Panc1 (cell line): ENCODE data around the gene PLBD1. TPM values are rescaled to one million over a fixed set of nuclear protein-coding genes. Genes with fewer than 3 reads are reported as not detected.

Source experiments
- ATAC-seq: fragments of 200-7000 bp; cut with Tn5 transposase; 2 replicates; pipeline ENCODE4 v1.9.1; 2020; ENCODE audit warnings: mild to moderate bottlenecking, moderate library complexity
- BruUV-seq: library from RNA; stranded (reverse); fragments of 400-500 nt; replicated peaks from 2 replicates; lab custom pipeline; 2021; lab: Mats Ljungman, UMichigan
- CTCF ChIA-PET: fragments of 300-600 bp; sonication (Branson Sonifier 250); formaldehyde crosslinking; loops from one replicate; lab custom pipeline; 2022; ENCODE audit warnings: antibody characterized with exemption; lab: Charles Lee
- POLR2A ChIA-PET: fragments of 300-600 bp; sonication (Branson Sonifier 250); formaldehyde crosslinking; loops from one replicate; lab custom pipeline; 2022; ENCODE audit warnings: antibody characterized with exemption; lab: Charles Lee
- DNase-seq: peaks from one replicate; pipeline ENCODE4 v3.0.0-alpha.2; 2010; ENCODE audit warnings: low read depth, low spot score
- H3K27ac ChIP-seq: 2 replicates; pipeline ENCODE4 v1.5.1; 2011; ENCODE audit warnings: mild to moderate bottlenecking, low read length, inconsistent platforms
- H3K27me3 ChIP-seq: fragments of 200-500 bp; sonication (Bioruptor generic); 2 replicates; pipeline ENCODE4 v1.6.0; 2014; ENCODE audit warnings: low read length, inconsistent platforms; ENCODE audit not compliant: control insufficient read depth, insufficient read depth
- H3K36me3 ChIP-seq: fragments of 200-500 bp; sonication (Bioruptor generic); 2 replicates; pipeline ENCODE4 v1.5.1; 2014; ENCODE audit warnings: inconsistent platforms, mild to moderate bottlenecking, low read length, moderate library complexity; ENCODE audit not compliant: control insufficient read depth, insufficient read depth
- H3K4me1 ChIP-seq: 2 replicates; pipeline ENCODE4 v1.5.1; 2011; ENCODE audit warnings: inconsistent platforms, mild to moderate bottlenecking, low read length, moderate library complexity; ENCODE audit not compliant: control insufficient read depth, insufficient read depth
- H3K4me3 ChIP-seq, 2 experiments: 2 replicates each; pipeline ENCODE4 v1.5.1; 2011 to 2012; ENCODE audit warnings: low read depth in 2 of 2, low read length in 2 of 2, mild to moderate bottlenecking in 2 of 2, inconsistent platforms in 1 of 2, moderate library complexity in 1 of 2
- H3K9me3 ChIP-seq: fragments of 200-500 bp; sonication (Bioruptor generic); 2 replicates; pipeline ENCODE4 v1.5.1; 2014; ENCODE audit warnings: low read depth, mild to moderate bottlenecking, inconsistent platforms, low read length, moderate library complexity; ENCODE audit not compliant: control insufficient read depth, insufficient read depth
- CTCF ChIP-seq: fragments of 450-650 bp; IDR thresholded peaks from 2 replicates; pipeline ENCODE4 v1.5.1; 2017; ENCODE audit warnings: mild to moderate bottlenecking
- POLR2AphosphoS5 ChIP-seq: IDR thresholded peaks from 2 replicates; pipeline ENCODE4 v1.6.1; 2012; ENCODE audit warnings: mild to moderate bottlenecking, low read depth, low read length, moderate library complexity
- REST ChIP-seq, 2 experiments: IDR thresholded peaks; 2 replicates each; pipeline ENCODE4 v1.6.1; 2011 to 2012; ENCODE audit warnings: low read depth in 2 of 2, control low read depth in 1 of 2, low read length in 1 of 2, mild to moderate bottlenecking in 1 of 2, moderate library complexity in 1 of 2; ENCODE audit not compliant: insufficient read depth in 1 of 2
- SIN3A ChIP-seq: IDR thresholded peaks from 2 replicates; pipeline ENCODE4 v1.6.1; 2012; ENCODE audit warnings: low read depth, mild to moderate bottlenecking, low read length, moderate library complexity, borderline replicate concordance; ENCODE audit not compliant: insufficient read depth
- TCF7L2 ChIP-seq: IDR thresholded peaks from 2 replicates; pipeline ENCODE4 v1.6.1; 2011; ENCODE audit warnings: mild to moderate bottlenecking, low read depth, low read length, inconsistent platforms
- in situ Hi-C: cut with HindIII; loops from 2 replicates; pipeline ENCODE4 v1.10.0; 2016; ENCODE audit warnings: low sequenced_read_pairs, low pct_unique_long_range_greater_than_20kb
- intact Hi-C: fragments of 100-400 bp; cut with micrococcal nuclease; formaldehyde crosslinking; loops from one replicate; pipeline ENCODE4 v1.10.0; 2022; ENCODE audit not compliant: unreplicated experiment
- total RNA-seq: library from RNA; stranded (reverse); gene quantifications from one replicate; pipeline ENCODE4 v1.2.1, GENCODE V29; 2021; ENCODE audit not compliant: unreplicated experiment

The PLBD1 gene
- total RNA-seq, 1 experiment from 2014 or later, result 37.8 TPM

DNA sequence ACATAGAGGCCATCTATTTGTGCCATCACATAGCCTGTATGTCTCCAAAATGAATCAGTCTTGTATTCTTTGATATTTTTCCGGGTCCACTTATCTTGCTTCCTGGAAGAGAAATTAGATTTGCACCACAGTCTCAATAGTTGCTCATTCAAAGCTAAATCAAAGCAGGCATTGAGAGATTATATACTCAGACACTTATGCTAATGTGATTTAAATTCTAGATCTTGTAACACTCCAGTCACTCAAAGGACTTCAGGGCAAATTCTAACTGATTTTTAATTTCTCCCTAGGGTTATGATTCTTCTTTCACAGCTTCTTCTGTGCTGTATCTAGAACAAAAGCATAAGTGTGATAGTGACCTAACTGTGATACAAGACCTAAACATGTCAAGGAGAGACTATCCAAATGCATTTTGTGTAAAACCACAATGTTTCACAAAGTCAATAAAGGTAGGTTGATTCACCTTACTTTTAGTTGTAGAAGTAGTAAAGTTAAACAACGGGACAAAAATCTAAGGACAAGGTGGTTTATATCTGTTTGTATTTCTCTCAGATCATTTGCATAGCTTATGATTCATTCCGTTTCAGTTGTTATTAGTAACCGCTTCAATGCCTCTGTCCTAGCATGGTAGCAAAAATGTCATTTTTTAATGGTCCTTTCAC lies 26.8 kb downstream of the PLBD1 start:
- Histone ChIP-seq H3K9me3 (no peaks in the 10 kb centered on the region), H3K4me3 (no peak overlapping the region), H3K27ac (no peak overlapping the region), H3K4me1 (no peaks in the 10 kb centered on the region), H3K27me3 (no peaks in the 10 kb centered on the region), H3K36me3 (no peaks in the 10 kb centered on the region)
- POLR2A ChIA-PET, result no interaction called here
- in situ Hi-C loops, result no loop called here
- BruUV-seq, result no TSS peak
- intact Hi-C loops, result no loop called here
- no peak for ATAC-seq
- no peak for DNase-seq
- CTCF ChIA-PET, result no interaction called here
- TF ChIP-seq TCF7L2 (no peak), CTCF (no peak), REST (IDR thresholded peaks at IDR 0.05; ENCODE audit: insufficient read depth in 1 of 2, low read depth in 2 of 2, low read length in 1 of 2) (no peak), SIN3A (no peak), POLR2AphosphoS5 (no peak)

- Histone ChIP-seq H3K36me3 (no peaks in the 10 kb centered on the region), H3K27ac (no peak overlapping the region), H3K4me3 (no peak overlapping the region), H3K9me3 (no peaks in the 10 kb centered on the region), H3K27me3 (no peaks in the 10 kb centered on the region), H3K4me1 (no peaks in the 10 kb centered on the region)
- BruUV-seq, result no TSS peak
- TF ChIP-seq POLR2AphosphoS5 (no peak), TCF7L2 (no peak), CTCF (no peak), REST (IDR thresholded peaks at IDR 0.05; ENCODE audit: insufficient read depth in 1 of 2, low read depth in 2 of 2, low read length in 1 of 2) (no peak), SIN3A (no peak)
- intact Hi-C loops (no loop called here), in situ Hi-C loops (no loop called here)
- DNase-seq, result no peak
- ATAC-seq, result no peak
- ChIA-PET POLR2A (no interaction called here), CTCF (no interaction called here)
These were observed 30.6 kb downstream of the PLBD1 start for GRCh38 chr12:14537088-14537487.
